Measurements from ENCODE around the gene PIGU.
"Not testable (repeated sequence)": the region's sequence is repeated elsewhere in the genome, so short reads cannot be mapped to it uniquely, and the experiment has no call there.

PIGU gene

DNA sequence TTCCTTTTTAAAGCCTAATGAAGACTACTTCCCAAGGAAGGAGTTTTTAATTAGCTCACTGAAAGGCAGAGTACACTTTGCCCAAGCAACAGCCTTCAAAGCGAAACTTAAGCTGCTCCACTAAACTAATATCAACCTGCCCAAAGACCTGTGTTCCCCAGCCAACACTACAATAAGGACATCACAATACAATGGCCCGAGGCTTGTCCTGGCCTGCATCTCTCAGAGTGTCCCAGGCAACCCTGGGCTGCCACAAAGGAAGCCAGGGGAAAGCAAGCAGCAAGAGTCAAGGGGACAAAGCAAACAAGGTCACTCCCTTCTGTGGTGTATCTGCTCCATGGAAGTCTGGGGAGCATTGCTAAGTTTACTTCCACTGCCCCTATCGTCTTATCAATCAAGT is 52.3 kb downstream of the PIGU start:
- DNase-seq (ENCODE audit: low read depth in 4 of 4, low spot score in 1 of 4) = no peak

DNA sequence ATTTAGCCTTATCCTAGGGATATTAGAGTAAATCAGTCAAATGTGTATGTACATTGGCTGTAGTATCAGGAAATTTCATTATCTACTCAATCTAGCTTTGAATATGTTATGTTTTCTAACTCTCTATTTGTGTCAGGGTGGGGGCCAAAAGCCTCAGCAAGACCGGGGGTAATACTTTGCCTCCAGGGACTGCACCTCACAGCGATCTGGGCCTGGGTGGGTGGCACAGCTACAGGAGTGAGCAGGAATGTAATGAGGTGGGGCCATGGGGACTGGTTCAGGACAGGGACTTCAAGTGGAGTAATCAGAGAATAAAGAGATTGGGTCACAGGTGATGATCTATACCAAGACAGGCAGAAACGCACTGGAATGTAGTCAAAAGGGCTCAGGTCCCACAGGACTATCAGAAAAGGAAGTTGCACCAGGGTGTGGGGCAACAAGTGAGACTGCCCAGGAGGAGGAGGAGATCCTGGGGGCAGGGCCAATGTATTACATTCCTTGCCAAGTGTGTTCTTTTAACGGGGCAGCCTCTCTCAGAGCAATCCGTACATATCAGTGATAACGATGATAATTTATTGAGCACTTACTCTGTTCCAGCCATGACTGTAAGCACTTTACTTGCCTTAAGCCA is 54.0 kb downstream of the PIGU start:
- no peak for DNase-seq (ENCODE audit: low read depth in 4 of 4, low spot score in 1 of 4)

DNA sequence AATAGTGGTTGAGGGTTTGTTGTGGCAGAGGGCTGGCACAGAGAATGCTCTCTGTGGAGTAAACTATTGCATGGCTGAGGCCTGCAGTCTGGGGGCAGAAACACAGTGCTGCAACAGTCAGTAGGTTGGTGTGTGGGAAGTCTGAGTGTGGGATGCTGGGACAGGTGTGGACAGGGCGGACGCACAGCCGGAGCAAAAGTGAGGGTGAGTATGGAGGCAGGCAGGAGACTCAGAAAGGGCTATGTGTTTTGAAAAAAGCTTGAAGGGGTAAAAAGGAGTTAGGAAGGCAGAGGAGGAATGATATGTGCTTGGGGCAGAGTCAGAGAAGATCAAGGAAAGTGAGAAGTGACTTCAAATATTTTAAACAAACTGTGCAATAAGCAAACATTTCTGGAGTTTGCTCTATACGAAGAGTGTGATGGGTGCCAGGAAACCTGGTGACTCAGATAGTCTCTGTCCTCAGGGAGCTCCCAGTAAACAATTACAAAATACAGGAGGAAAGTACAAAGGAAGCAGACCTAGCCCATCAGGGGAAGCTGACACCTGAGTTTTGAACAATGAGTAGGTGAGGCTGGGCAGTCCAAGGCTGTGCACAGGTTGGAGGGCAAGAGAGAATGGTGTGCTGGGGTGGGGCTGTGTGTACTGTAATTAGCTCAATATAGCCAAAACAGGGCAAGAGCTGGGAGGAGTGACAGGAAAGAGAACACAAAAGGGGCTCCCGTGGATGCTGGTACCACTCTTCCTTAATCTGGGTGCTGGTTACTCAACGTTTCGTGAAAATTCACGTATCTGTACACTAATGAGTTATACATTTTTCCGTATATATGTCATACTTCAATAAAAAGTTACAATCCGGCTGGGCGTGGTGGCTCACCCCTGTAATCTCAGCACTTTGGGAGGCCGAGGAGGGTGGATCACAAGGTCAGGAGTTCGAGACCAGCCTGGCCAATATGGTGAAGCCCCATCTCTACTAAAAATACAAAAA is 55.2 kb downstream of the PIGU start:
- DNase-seq (ENCODE audit: low read depth in 4 of 4, low spot score in 1 of 4) = no peak

DNA sequence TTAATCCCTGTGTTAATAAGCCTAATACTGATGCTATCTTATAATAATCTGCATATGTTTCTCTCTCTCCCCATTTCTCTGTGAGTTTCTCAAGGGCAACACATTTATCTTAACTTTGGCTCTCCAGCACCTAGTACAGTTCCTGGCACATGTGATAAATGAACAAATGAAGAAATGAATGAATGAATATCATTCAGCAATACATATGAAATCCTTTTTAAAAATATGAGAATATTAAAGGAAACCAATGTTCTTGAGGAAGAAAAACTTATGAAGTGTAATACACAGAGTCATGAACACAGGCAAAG is 55.9 kb downstream of the PIGU start:
- no peak for DNase-seq (ENCODE audit: low read depth in 4 of 4, low spot score in 1 of 4)

DNA sequence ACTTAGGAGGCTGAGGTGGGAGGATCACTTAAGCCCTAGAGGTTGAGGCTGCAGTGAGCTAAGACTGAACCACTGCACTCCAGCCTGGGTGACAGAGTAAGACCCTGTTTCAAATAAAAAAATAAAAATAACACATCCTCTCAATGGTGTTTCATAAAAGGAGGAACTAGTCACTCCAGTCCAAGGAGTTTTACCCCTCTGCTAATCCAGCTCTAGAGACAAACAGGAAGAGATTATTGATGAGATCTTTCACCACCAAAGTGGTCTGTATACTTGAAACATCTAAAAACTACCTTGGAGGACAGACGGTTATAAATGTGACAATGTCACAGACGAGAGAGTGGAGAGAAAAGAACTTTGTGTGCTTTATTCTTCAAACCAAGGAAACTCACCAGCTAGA is 58.2 kb downstream of the PIGU start:
- DNase-seq (ENCODE audit: low read depth in 4 of 4, low spot score in 1 of 4) = no peak

DNA sequence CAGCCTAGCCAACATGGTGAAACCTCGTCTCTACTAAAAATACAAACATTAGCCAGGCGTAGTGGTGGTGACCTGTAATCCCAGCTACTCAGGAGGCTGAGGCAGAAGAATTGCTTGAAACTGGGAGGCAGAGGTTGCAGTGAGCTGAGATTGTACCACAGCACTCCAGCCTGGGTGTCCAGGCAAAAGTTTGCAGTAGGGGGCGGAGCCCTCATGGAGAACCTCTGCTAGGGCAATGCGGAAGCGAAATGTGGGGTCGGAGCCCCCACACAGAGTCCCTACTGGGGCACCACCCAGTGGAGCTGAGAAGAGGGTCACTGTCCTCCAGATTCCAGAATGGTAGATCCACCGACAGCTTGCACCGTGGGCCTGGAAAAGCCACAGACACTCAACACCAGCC is 60.0 kb downstream of the PIGU start:
- DNase-seq (ENCODE audit: low read depth in 4 of 4, low spot score in 1 of 4) = not testable (repeated sequence)

DNA sequence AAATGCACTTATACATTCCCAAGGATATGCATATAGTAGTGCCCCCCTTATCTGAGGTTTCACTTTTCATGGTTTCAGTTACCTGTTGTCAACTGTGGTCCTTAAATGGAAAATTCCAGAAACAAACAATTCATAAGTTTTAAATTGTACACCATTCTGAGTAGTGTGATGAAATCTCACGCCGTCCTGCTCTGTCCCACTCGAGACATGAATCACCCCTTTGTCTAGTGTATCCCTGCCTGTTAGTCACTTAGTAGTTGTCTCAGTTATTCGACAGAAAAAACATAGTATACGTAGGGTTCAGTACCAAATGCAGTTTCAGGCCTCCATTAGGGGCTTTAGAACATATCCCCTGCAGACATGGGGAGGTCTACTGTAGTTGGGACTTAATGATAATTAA is 61.4 kb downstream of the PIGU start:
- no peak for DNase-seq (ENCODE audit: low read depth in 4 of 4, low spot score in 1 of 4)

DNA sequence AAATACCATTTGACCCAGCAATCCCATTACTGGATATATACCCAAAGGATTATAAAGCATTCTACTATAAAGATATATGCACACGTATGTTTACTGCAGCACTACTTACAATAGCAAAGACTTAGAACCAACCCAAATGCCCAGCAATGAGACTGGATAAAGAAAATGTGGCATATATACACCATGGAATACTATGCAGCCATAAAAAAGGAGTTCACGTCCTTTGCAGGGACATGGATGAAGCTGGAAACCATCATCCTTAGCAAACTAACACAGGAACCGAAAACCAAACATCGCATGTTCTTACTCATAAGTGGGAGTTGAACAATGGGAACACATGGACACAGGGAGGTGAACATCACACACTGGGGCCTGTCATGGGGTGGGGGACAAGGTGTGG is 64.9 kb downstream of the PIGU start:
- DNase-seq (ENCODE audit: low read depth in 4 of 4, low spot score in 1 of 4) = not testable (repeated sequence)

DNA sequence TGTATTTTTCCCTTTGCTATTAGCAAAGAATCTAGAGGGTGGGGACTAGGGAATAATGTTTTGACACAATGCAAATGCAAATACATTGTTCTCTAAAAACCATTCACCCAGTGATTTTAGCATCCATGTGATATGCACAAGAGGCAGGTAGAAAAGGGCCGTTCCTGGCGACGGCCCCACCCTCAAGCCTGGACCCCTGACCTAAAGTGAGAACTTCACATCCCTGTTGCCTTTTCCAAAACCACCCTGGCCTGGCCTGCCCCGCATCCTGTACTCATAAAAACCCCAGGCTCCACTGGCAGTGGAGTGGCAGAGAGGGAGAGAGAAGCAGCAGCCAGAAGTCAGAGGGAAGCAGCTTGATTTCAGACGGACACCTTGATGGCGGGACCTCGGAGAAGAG is 69.8 kb downstream of the PIGU start:
- DNase-seq (ENCODE audit: low read depth in 4 of 4, low spot score in 1 of 4) = no peak

DNA sequence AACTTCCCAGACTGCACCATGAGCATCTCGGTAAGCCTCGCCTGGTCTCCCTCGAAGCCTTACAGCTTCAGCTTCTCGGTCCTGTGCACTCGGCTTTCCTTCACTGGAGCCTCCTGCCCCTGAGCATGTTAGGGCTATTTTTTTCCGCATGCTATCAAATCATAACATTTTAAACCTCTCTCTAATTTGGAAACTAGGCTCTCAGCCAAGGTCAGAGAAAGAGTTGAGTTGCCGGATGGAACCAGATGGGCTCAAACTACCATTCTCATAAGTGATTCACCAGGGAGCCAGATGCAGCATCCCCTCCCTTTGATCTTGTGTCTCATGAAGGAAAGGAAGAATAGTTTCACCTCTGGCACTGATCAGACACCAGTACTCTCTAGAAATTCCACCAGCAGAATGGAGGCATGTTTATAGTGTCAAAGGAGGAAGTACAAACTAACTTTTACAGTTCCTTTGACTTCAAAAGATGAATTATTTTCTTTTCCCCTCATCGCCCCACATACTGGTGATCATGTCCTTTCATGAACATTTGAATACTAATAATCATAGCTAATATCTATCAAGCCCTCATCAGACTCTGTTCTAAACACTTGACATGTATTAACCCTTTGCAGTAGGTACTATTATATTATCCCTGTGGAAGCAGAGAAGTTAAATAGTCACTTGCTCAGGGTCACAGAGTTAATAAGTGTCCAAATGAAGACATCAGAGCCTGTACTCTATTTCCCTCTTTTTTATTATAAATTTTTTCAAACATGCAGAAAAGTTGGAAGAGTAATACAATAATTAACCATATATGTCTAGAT is 71.7 kb downstream of the PIGU start:
- DNase-seq (ENCODE audit: low read depth in 4 of 4, low spot score in 1 of 4) = no peak

DNA sequence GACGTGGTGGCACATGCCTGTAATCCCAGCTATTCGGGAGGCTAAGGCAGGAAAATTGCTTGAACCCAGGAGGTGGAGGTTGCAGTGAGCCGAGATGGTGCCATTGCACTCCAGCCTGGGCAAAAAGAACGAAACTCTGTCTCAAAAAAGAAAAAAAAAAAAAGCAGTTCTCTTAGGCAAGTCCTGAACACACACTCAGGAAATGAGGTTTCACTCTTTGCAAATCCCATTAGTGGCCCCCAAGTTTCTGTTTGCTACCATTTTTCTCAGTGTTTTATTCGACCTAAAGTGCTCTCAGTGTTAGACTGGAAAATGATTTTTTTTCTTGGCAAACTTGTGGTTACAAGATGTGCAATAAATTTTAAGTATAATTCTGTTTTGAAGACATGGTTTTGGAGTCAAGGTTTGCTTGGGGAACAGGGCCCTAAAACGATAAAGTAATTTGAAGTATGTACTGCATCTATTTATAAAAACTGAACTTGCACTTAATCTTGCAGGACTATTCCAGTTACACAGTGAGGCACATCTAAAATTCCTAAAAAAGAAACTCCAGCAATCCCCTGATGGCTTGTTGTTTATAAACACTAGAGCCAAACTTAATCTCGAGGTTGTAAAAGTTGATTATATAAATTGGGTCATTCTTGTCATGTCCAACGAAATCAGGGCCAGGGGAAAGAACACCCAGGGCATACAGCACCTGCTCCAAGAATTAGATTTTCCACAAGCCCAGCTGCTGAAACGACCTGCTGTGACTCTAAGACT is 75.8 kb downstream of the PIGU start:
- DNase-seq (ENCODE audit: low read depth in 4 of 4, low spot score in 1 of 4) = no peak

DNA sequence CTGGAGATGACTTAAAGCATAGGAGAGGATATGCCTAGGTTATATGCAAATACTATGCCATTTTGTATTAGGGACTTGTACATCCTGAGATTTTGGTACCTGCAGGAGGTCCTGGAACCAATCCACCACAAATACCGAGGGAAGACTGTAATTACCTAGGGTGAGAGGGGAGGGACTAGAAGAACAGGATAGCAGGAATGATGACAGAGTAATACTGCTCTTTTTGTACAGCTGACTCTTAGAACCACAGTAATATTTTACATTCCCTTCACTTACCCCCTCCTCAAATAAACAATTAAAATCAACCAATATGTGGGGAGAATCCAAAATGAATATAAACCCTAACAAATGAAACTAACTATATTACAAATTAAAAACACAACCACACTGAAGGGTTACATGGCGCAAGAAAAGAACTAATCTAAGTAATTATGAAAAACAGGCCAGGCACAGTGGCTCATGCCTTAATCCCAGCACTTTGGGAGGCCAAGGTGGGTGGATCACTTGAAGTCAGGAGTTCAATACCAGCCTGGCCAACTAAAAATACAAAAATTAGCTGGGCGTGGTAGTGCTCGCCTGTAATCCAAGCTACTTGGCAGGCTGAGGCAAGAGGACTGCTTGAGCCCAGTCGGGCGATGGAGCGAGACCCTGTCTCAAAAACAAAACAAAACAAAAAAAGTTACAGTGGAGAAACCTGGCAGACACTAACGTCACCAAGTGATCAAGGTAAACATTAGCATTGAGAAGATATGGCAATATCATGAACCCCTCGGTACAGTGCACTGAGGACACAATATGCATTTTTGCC is 81.3 kb downstream of the PIGU start:
- no peak for DNase-seq (ENCODE audit: low read depth in 4 of 4, low spot score in 1 of 4)

DNA sequence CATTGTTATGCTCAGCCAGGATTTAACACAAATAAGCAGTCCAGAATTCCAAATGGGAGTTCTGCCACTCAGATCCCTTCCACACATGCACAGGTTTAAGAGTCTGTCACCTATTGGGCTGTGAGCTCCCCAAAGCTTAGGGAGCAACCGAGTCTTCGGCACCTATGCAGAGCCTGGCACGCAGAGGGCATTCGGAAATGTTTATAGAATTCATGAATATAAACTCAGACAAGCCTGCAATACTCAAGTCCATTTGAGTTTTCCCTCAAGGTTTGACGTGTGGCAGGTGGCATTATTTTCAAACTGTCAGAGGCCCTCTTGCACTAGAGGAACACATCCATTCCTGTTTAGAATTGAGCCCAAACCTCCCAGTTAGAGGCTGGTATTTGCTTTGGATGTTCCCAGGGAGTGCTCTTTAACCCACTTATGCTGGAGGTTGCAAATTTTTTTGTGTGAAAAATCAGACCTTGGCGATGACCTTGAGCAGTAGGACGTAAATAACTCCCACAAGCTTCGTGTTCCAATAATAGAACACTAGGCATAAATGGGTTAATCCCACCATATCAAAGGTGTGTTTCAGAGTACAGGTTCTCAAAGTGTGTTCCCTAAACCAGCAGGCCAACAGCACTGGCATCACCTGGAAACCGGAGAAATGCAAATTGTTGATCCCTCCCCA is 90.3 kb downstream of the PIGU start:
- no peak for DNase-seq (ENCODE audit: low read depth in 4 of 4, low spot score in 1 of 4)

DNA sequence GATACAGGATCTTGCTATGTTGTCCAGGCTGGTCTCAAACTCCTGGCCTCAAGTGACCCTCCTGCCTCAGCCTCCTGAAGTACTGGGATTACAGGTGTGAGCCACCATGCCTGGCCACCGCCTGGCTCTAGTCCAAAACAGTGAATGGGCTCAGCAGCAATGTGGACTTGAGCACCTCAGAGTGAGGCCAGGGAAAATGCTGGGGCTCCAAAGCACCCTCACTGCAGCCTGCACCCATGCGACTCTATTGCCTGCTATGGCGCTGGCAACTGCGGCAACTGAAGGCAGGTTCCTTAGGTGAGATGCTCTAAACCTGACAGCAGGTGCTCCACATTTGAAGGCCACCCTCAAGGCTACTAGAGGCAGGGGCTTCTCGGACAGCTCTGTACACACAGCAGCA is 91.9 kb downstream of the PIGU start:
- DNase-seq (ENCODE audit: low read depth in 4 of 4, low spot score in 1 of 4) = no peak

DNA sequence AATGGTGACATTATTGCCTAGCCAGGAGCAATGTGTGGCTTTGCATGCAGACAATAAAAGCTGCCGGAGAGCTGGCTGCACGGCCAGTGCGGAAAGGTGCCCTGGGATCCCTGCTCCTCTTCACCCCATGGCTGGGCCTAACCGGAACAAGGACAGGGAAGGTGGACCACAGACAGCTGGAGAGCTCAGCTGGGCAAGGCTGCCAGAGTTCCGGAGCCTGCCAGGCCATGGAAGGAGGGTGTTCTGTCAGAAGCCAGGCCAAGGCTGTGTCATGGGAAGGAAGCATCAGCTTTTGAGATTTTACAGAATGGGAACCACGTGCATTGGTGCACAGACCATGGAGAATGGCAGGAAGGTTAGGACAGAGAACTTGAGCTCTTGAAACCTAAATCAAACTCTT is 93.3 kb downstream of the PIGU start:
- no peak for DNase-seq (ENCODE audit: low read depth in 4 of 4, low spot score in 1 of 4)

DNA sequence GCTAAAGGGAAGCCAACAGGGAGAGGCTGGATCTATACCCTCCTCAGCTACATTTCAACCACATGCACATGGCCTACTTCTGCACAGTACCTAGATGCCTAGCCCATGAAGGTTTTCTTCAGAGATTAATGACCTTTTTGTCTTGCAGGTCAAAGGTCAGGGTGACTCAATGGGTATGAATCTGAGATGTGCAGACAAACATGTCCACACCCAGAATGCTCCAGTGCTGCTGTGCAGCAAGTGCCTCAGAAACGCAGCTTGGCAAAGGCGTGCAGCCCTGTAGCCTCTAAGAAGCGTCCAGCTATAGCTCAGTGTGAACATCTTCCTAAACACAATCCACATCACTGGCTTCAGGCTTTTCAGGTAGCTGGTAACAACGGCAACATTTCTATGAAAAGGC is 94.0 kb downstream of the PIGU start:
- no peak for DNase-seq (ENCODE audit: low read depth in 4 of 4, low spot score in 1 of 4)

DNA sequence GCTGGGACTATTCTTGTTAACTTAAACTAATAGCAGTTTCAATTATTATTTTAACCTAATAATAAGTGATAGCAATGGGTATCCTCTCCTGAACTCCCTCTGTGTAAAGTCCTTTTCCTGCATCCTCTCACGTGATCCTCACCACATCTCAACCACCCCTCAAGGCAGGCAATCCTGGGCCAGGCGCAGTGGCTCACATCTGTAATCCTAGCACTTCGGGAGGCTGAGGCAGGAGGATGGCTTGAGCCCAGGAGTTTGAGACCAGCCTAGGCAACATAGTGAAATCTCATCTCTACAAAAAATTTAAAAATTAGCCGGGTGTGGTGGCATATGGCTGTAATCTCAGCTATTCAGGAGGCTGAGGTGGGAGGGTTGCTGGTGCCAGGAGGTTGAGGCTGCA is 94.7 kb downstream of the PIGU start:
- DNase-seq (ENCODE audit: low read depth in 4 of 4, low spot score in 1 of 4) = no peak

DNA sequence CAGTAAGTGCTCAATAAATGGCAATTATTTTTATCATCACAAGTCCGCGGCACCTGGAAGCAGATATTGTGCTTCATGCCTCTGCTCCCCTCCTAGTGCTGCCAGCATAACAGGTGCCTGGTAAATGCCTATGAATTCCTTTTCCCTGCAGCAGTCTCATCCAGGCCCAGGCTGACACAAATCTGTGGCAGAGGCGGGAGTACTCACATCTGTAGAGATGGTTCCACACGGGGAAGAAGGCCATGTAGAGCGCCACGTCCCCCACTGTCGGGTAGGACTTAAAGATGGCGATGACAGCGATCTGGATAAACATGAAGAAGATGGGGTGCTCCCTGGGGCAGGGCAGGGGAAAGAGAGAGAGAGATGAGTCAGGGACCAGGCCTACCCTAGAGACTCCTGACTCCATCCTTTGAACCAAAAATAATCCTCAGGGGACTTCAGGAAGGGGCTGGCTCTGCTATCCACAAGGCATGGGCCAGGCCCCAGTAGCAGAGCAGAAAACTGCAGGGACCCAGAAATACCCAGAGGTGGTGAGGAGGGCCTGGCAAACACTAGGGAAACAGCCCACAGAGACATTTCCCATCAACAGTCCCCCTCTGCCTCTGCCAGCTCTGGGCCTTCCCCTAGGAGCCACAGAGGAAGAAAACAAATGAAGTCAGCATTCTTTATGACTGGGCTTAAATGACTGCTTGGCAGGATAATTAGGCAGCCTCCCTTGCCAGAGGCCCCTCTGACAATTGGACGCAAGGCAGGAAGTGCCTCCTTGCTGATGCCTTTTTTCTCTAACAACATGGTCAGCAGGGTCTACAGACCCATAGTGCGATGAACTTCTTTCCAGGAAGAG is 95.3 kb downstream of the PIGU start:
- peak in 1 of 4 experiments; percentile 24 for DNase-seq (ENCODE audit: low read depth in 4 of 4, low spot score in 1 of 4)
